ENCODE measurements around the gene PTPN9. TPM values are rescaled to one million over a fixed set of nuclear protein-coding genes. Genes with fewer than 3 reads are reported as not detected.
"Not testable (repeated sequence)": the region's sequence is repeated elsewhere in the genome, so short reads cannot be mapped to it uniquely, and the experiment has no call there.

Gene PTPN9
- total RNA-seq, 1 experiment from 2014 or later: 42.2 TPM

- no peaks in the 10 kb centered on the region for H3K79me1 ChIP-seq (ENCODE audit: insufficient read depth, low read depth, low read length, poor library complexity, severe bottlenecking)
- Mint-ChIP-seq H3K27ac (peak overlapping the region in 1 of 3 experiments; percentile 48; a peak in 2 of 7 replicates), H3K9me3 (peaks cover 0 to 3% of the 10 kb centered on the region in 2 experiments; a peak in 2 of 5 replicates), H3K27me3 (ENCODE audit: low read depth) (no peaks in the 10 kb centered on the region), H3K36me3 (ENCODE audit: insufficient read depth in 1 of 3, low read depth in 3 of 3) (peaks cover 0 to 6% (median 3%) of the 10 kb centered on the region in 3 experiments; a peak in 4 of 7 replicates), H3K4me3 (no peak overlapping the region), H3K4me1 (peaks cover 2% of the 10 kb centered on the region in 2 experiments)
- H3K23me2 ChIP-seq (ENCODE audit: insufficient read length, low read depth, low read length, poor library complexity, severe bottlenecking): no peaks in the 10 kb centered on the region
- H4K91ac ChIP-seq (ENCODE audit: insufficient read length, low read depth, low read length): no peak overlapping the region
- no CpG with 5 or more reads among the region's 5 CpGs for WGBS (ENCODE audit: extremely low coverage, insufficient read length, low lambda C conversion rate)
- H4K8ac ChIP-seq (replicated peaks; ENCODE audit: insufficient read length, low read depth, low read length): no peak overlapping the region
- no peaks in the 10 kb centered on the region for H3K4me1 ChIP-seq (ENCODE audit: insufficient read depth, low read length)
- no peak overlapping the region for H2BK5ac ChIP-seq (ENCODE audit: insufficient read length, low read length)
- TF ChIP-seq, protein P1, sequence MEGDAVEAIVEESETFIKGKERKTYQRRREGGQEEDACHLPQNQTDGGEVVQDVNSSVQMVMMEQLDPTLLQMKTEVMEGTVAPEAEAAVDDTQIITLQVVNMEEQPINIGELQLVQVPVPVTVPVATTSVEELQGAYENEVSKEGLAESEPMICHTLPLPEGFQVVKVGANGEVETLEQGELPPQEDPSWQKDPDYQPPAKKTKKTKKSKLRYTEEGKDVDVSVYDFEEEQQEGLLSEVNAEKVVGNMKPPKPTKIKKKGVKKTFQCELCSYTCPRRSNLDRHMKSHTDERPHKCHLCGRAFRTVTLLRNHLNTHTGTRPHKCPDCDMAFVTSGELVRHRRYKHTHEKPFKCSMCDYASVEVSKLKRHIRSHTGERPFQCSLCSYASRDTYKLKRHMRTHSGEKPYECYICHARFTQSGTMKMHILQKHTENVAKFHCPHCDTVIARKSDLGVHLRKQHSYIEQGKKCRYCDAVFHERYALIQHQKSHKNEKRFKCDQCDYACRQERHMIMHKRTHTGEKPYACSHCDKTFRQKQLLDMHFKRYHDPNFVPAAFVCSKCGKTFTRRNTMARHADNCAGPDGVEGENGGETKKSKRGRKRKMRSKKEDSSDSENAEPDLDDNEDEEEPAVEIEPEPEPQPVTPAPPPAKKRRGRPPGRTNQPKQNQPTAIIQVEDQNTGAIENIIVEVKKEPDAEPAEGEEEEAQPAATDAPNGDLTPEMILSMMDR (conservative IDR thresholded peaks at IDR 0.05): no peak
- no peak overlapping the region for H2AFZ ChIP-seq (ENCODE audit: low read length)
- H3K18ac ChIP-seq (ENCODE audit: insufficient read length, low read depth, low read length): no peak overlapping the region
- H4K20me1 ChIP-seq (ENCODE audit: control insufficient read depth, insufficient read depth, insufficient read length): no peaks in the 10 kb centered on the region
- H3T11ph ChIP-seq (ENCODE audit: low read length): no peak overlapping the region
- H2BK12ac ChIP-seq (ENCODE audit: insufficient read length, low read depth, low read length): no peak overlapping the region
- H3K9ac ChIP-seq (ENCODE audit: extremely low read depth, insufficient read length, low read length): no peak overlapping the region
- H2BK15ac ChIP-seq (ENCODE audit: low read depth, low read length): no peak overlapping the region
- no peak overlapping the region for H4K5ac ChIP-seq (ENCODE audit: insufficient read length, low read depth, low read length)
- H3K79me2 ChIP-seq (ENCODE audit: insufficient read depth, low read length): no peaks in the 10 kb centered on the region
- H3K4ac ChIP-seq (ENCODE audit: low read depth, low read length): no peak overlapping the region
- H3K14ac ChIP-seq (ENCODE audit: insufficient read depth, low read length): no peak overlapping the region
- no peak overlapping the region for H2BK20ac ChIP-seq (ENCODE audit: low read depth, low read length, poor library complexity, severe bottlenecking)
- no peak for DNase-seq
- no peak overlapping the region for H2BK120ac ChIP-seq (ENCODE audit: low read depth, low read length, poor library complexity, severe bottlenecking)
- no peaks in the 10 kb centered on the region for H3K9me3 ChIP-seq (ENCODE audit: control insufficient read depth, low read depth, low read length)
- H3K27me3 ChIP-seq (ENCODE audit: insufficient read depth, low read length): no peaks in the 10 kb centered on the region
- H3K27ac ChIP-seq (ENCODE audit: insufficient read length, low read depth, low read length): no peak overlapping the region
- no peak overlapping the region for H3K4me2 ChIP-seq (ENCODE audit: insufficient read depth, insufficient read length, low read length)
- no peak overlapping the region for H2AK5ac ChIP-seq (ENCODE audit: insufficient read length, low read length)
- H3K23ac ChIP-seq (ENCODE audit: insufficient read length, low read depth, low read length): no peak overlapping the region
- H3K56ac ChIP-seq (ENCODE audit: insufficient read length, low read depth, low read length): no peak overlapping the region
Observed at GRCh38 chr15:75589071-75589470, 10.0 kb upstream of the PTPN9 start.

- not testable (repeated sequence) for H3K23me2 ChIP-seq (ENCODE audit: insufficient read length, low read depth, low read length, poor library complexity, severe bottlenecking); H4K20me1 ChIP-seq (ENCODE audit: control insufficient read depth, insufficient read depth, insufficient read length); H3K4me1 ChIP-seq (ENCODE audit: insufficient read depth, low read length); H3K4me2 ChIP-seq (ENCODE audit: insufficient read depth, insufficient read length, low read length); H3K14ac ChIP-seq (ENCODE audit: insufficient read depth, low read length); H3K9ac ChIP-seq (ENCODE audit: extremely low read depth, insufficient read length, low read length); H3K4ac ChIP-seq (ENCODE audit: low read depth, low read length); H3K4me3 Mint-ChIP-seq; H4K5ac ChIP-seq (ENCODE audit: insufficient read length, low read depth, low read length); H3T11ph ChIP-seq (ENCODE audit: low read length); H3K56ac ChIP-seq (ENCODE audit: insufficient read length, low read depth, low read length); H2BK120ac ChIP-seq (ENCODE audit: low read depth, low read length, poor library complexity, severe bottlenecking); H3K79me2 ChIP-seq (ENCODE audit: insufficient read depth, low read length); H2AK5ac ChIP-seq (ENCODE audit: insufficient read length, low read length); H2BK15ac ChIP-seq (ENCODE audit: low read depth, low read length); H2BK20ac ChIP-seq (ENCODE audit: low read depth, low read length, poor library complexity, severe bottlenecking); H3K23ac ChIP-seq (ENCODE audit: insufficient read length, low read depth, low read length); H3K27ac ChIP-seq (ENCODE audit: insufficient read length, low read depth, low read length); H2BK5ac ChIP-seq (ENCODE audit: insufficient read length, low read length); H3K27me3 ChIP-seq (ENCODE audit: insufficient read depth, low read length); H3K27me3 Mint-ChIP-seq (ENCODE audit: low read depth); H3K36me3 Mint-ChIP-seq (ENCODE audit: insufficient read depth in 1 of 3, low read depth in 3 of 3); H3K9me3 Mint-ChIP-seq; H2BK12ac ChIP-seq (ENCODE audit: insufficient read length, low read depth, low read length); DNase-seq; H3K27ac Mint-ChIP-seq; H3K4me1 Mint-ChIP-seq; H4K8ac ChIP-seq (replicated peaks; ENCODE audit: insufficient read length, low read depth, low read length); H4K91ac ChIP-seq (ENCODE audit: insufficient read length, low read depth, low read length); H3K79me1 ChIP-seq (ENCODE audit: insufficient read depth, low read depth, low read length, poor library complexity, severe bottlenecking); H2AFZ ChIP-seq (ENCODE audit: low read length); H3K18ac ChIP-seq (ENCODE audit: insufficient read length, low read depth, low read length); H3K9me3 ChIP-seq (ENCODE audit: control insufficient read depth, low read depth, low read length)
- no CpG with 5 or more reads among the region's 5 CpGs for WGBS (ENCODE audit: extremely low coverage, insufficient read length, low lambda C conversion rate)
Observed at GRCh38 chr15:75586422-75586821, 7.3 kb upstream of the PTPN9 start.

All from H9 (cell line).